Body of pancreas (tissue), 4 donors: ENCODE measurements around the gene LTA. TPM values are rescaled to one million over a fixed set of nuclear protein-coding genes. Genes with fewer than 3 reads are reported as not detected.
A peak's percentile ranks its signal among the peaks of the same experiment; 100 is the strongest.

Experiments
- ATAC-seq: fragments of 150-250 bp; one replicate; pipeline ENCODE4 v1.9.1; 2016
- DNase-seq, 4 donors: peaks; one replicate each; pipeline ENCODE4 v3.0.0-alpha.2; 2019
- H3K27ac ChIP-seq, 4 donors: fragments of 200-600 bp; sonication (generic); 1 replicate in 3 of 4; 2 replicates in 1 of 4; pipeline versions ENCODE4 v1.5.1 to v1.6.1; 2016 to 2019; ENCODE audit warnings: mild to moderate bottlenecking in 1 of 4, mixed read lengths in 1 of 4, moderate library complexity in 1 of 4
- H3K27me3 ChIP-seq, 2 donors: fragments of 200-600 bp; sonication (generic); one replicate each; pipeline ENCODE4 v1.6.0; 2016; ENCODE audit warnings: mild to moderate bottlenecking in 1 of 2
- H3K36me3 ChIP-seq, 2 donors: fragments of 200-600 bp; sonication (generic); replicated peaks in 1 of 2; 2 replicates each; pipeline ENCODE4 v1.5.1; 2016; ENCODE audit warnings: low read depth in 2 of 2; ENCODE audit not compliant: insufficient read depth in 1 of 2
- H3K4me1 ChIP-seq: fragments of 200-600 bp; sonication (generic); one replicate; pipeline ENCODE4 v1.6.0; 2016
- H3K4me3 ChIP-seq, 2 donors: fragments of 200-600 bp; sonication (generic); 1 replicate in 1 of 2; 2 replicates in 1 of 2; pipeline ENCODE4 v1.5.1; 2016 to 2019
- H3K9me3 ChIP-seq, 3 donors: fragments of 200-600 bp; sonication (generic); 1 replicate in 2 of 3; 2 replicates in 1 of 3; pipeline ENCODE4 v1.5.1; 2016
- POLR2A ChIP-seq, 3 donors: fragments of 450-650 bp; IDR thresholded peaks; one replicate each; pipeline ENCODE4 v1.6.1; 2016; ENCODE audit warnings: antibody characterized with exemption in 3 of 3, mild to moderate bottlenecking in 2 of 3
- WGBS, 2 donors: methylation state at CpG; one replicate each; pipeline ENCODE4 v1.1.5; 2017; 5-methylcytosine and 5-hydroxymethylcytosine counted together
- intact Hi-C: fragments of 100-400 bp; cut with DNase I; formaldehyde crosslinking; loops from one replicate; pipeline ENCODE4 v1.15.1; 2023
- total RNA-seq, 2 donors: library from RNA; depleted of rRNA; stranded (reverse); fragments of >200 nt; gene quantifications; one replicate each; pipeline ENCODE4 v1.1.0, GENCODE V29; 2016
- TF ChIP-seq, protein P1 (sequence below), 7 experiments: fragments of 450-650 bp in 4 of 7; fragments of 200-600 bp in 3 of 7; sonication (generic) in 3 of 7; IDR thresholded peaks; one replicate each; pipeline ENCODE4 v1.5.1; 2016 to 2019; ENCODE audit warnings: antibody characterized with exemption in 7 of 7

LTA gene
- total RNA-seq, 2 donors from 2014 or later, result not detected

GRCh38 chr6:31546339-31546957 lies 25.6 kb upstream of the LTA start, which contains the start of gene ATP6V1G2:
ATP6V1G2 (minus strand) TSS chr6:31546608; CDS start chr6:31546559, 49 bp downstream.
- no peaks in the 10 kb centered on the region for H3K27me3 ChIP-seq
- intact Hi-C loops, result loop anchor here (5.0 kb wide), 1 partner anchor 51 kb away; no protein-coding TSS in a partner anchor
- peak within 1 kb of the TSS; percentile 15 to 21 for H3K4me3 ChIP-seq
- peak within 1 kb of the TSS; percentile 56 to 85 (median 71) for H3K27ac ChIP-seq
- H3K9me3 ChIP-seq, result no peaks in the 10 kb centered on the region
- peaks cover 30% of the 10 kb centered on the region for H3K4me1 ChIP-seq
- peaks cover 0 to 3% of the 10 kb centered on the region in 2 donors for H3K36me3 ChIP-seq
- WGBS, 2 donors, result 8 to 9% methylated on average over 11 of the region's 11 CpGs
- DNase-seq, result peak; percentile 87 to 91 (median 90)
- TF ChIP-seq, protein P1, sequence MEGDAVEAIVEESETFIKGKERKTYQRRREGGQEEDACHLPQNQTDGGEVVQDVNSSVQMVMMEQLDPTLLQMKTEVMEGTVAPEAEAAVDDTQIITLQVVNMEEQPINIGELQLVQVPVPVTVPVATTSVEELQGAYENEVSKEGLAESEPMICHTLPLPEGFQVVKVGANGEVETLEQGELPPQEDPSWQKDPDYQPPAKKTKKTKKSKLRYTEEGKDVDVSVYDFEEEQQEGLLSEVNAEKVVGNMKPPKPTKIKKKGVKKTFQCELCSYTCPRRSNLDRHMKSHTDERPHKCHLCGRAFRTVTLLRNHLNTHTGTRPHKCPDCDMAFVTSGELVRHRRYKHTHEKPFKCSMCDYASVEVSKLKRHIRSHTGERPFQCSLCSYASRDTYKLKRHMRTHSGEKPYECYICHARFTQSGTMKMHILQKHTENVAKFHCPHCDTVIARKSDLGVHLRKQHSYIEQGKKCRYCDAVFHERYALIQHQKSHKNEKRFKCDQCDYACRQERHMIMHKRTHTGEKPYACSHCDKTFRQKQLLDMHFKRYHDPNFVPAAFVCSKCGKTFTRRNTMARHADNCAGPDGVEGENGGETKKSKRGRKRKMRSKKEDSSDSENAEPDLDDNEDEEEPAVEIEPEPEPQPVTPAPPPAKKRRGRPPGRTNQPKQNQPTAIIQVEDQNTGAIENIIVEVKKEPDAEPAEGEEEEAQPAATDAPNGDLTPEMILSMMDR (IDR thresholded peaks at IDR 0.05), result peak; percentile 94 to 98 (median 98)
- TF ChIP-seq POLR2A (IDR thresholded peaks at IDR 0.05), result no peak
- peak; percentile 70 for ATAC-seq

- Histone ChIP-seq H3K9me3 (no peaks in the 10 kb centered on the region), H3K4me3 (peak within 1 kb of the TSS; percentile 15 to 21), H3K27ac (peak within 1 kb of the TSS; percentile 56 to 85 (median 71)), H3K4me1 (peaks cover 30% of the 10 kb centered on the region), H3K27me3 (no peaks in the 10 kb centered on the region), H3K36me3 (peaks cover 0 to 3% of the 10 kb centered on the region in 2 donors)
- TF ChIP-seq, protein P1 (IDR thresholded peaks at IDR 0.05), result peak in 2 of 7 experiments; percentile 2 to 3
- TF ChIP-seq POLR2A (IDR thresholded peaks at IDR 0.05), result peak in 2 of 3 donors; percentile 49 to 50
- DNase-seq (peak; percentile 93 to 96 (median 94)), ATAC-seq (peak; percentile 94)
- WGBS, 2 donors, result 1% methylated on average over 24 to 25 of the region's 25 CpGs
- intact Hi-C loops, result loop anchor here (5.0 kb wide), 1 partner anchor 50 kb away; no protein-coding TSS in a partner anchor
Measured at GRCh38 chr6:31546958-31547726, 24.9 kb upstream of the LTA start, which contains the start of gene NFKBIL1. NFKBIL1 (plus strand) TSS chr6:31547608; CDS start chr6:31547695, 87 bp downstream.

DNA sequence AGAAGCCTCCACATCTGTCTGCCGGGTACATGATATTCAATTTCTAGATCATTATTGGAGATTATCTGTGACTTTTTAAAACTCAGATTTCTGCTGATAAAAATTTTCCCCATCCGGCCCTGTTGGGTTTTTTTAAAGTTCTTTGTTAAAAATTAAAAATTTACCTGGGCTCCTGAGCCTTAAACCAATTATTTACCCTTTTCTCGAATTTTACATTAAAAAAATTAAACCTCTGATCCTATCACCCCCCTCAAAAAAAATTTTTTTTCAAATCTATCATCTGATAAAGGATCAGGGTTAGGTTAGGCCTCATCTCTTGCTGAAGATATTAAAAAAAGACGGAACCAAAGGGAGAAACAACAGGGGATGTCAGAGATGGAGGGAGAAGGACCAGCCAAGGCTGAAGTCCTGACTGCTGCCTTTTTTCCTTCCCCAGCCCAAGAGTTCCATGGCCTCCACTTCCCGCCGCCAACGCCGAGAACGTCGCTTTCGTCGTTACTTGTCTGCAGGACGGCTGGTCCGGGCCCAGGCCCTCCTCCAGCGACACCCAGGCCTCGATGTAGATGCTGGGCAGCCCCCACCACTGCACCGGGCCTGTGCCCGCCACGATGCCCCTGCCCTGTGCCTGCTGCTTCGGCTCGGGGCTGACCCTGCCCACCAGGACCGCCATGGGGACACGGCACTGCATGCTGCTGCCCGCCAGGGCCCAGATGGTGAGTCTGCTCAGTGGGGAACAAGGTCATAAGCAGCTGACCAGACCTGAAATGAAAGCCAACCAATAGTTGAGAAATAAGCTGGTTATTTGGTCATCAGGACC lies 24.2 kb upstream of the LTA start:
- DNase-seq (no peak), ATAC-seq (no peak)
- peaks cover 26% of the 10 kb centered on the region for H3K4me1 ChIP-seq
- no peaks in the 10 kb centered on the region for H3K9me3 ChIP-seq
- H3K27ac ChIP-seq, result peak overlapping the region; percentile 56 to 85 (median 71)
- peaks cover 0 to 3% of the 10 kb centered on the region in 2 donors for H3K36me3 ChIP-seq
- intact Hi-C loops, result loop anchor here (5.0 kb wide), 1 partner anchor 49 kb away; no protein-coding TSS in a partner anchor
- TF ChIP-seq POLR2A (IDR thresholded peaks at IDR 0.05), result no peak
- TF ChIP-seq, protein P1 (IDR thresholded peaks at IDR 0.05), result no peak
- WGBS, 2 donors, result 47 to 69% methylated on average over 12 to 24 of the region's 24 CpGs
- peak overlapping the region; percentile 15 to 21 for H3K4me3 ChIP-seq
- no peaks in the 10 kb centered on the region for H3K27me3 ChIP-seq

DNA sequence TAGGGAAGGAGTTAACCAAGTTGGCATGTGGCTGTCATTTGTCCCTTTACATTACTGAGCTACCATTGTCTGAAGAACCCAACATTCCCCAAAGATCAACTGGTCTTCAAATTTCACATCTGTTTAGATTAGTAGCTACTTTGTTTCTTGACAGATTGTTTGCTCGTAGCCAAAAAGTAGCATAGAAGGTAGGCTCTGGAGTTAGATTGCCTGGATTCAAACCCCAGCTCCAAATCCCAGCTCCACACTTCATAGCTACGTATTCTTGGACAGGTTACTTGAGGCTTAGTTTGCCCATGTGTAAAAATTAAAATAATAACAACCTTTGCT lies 23.6 kb upstream of the LTA start:
- ATAC-seq (no peak), DNase-seq (no peak)
- intact Hi-C loops, result loop anchor here (5.0 kb wide), 1 partner anchor 49 kb away; no protein-coding TSS in a partner anchor
- Histone ChIP-seq H3K4me1 (peaks cover 29% of the 10 kb centered on the region), H3K4me3 (no peak overlapping the region), H3K9me3 (no peaks in the 10 kb centered on the region), H3K27me3 (no peaks in the 10 kb centered on the region), H3K27ac (peak overlapping the region in 1 of 4 donors; percentile 85), H3K36me3 (peaks cover 0 to 3% of the 10 kb centered on the region in 2 donors)
- TF ChIP-seq, protein P1 (IDR thresholded peaks at IDR 0.05), result no peak
- no peak for TF ChIP-seq POLR2A (IDR thresholded peaks at IDR 0.05)
- WGBS, 2 donors, result 89 to 97% methylated on average over 2 of the region's 2 CpGs
